ENCODE measurements around the gene DOC2A. TPM values are rescaled to one million over a fixed set of nuclear protein-coding genes. Genes with fewer than 3 reads are reported as not detected.

DOC2A gene
- total and polyA plus RNA-seq, 9 of the 15 experiments (the other 6 are each of a cell fraction or from before 2014, with no cell fraction given), result 0.03 to 0.38 (median 0.28) TPM; not detected in 1

DNA sequence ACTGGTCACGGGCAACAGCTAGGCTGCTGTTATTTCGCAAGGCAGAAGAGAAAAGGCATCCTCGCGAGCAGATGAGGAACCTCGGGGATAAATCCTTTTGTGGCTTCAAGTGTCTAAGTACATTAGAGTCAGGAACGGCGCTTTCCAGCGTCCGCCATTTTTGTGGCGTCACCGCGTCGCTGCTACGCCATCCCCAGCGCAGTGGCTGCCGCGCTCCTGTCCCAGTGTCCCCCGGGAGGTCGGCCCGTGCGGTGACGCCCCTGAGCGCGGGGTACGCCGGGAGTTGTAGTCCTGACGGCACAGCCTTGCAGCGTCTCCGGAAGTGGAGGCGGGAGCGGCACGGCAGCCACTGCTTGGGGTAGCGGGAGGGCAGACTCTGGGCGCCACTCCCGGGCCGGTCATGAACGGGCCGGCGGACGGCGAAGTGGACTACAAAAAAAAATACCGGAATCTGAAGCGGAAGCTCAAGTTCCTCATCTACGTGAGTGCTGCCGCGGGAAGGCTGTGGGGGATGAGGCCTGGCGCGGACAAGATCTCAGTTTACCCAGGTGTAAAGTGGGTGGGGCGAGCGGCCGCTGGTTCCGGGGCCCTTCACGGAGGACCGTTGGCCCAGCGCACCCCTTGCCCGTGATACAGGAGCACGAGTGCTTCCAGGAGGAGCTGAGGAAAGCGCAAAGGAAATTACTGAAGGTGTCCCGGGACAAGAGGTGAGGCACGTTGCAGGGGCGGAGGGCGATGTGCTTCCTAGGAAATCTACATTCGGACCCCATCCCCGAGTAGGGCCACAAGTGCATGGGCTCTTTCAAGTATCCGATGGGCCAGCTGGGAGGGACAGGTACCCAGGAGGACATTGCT lies 14.7 kb downstream of the DOC2A start, which contains the start of gene INO80E (continued):
- TF ChIP-seq USF1 (CRISPR knock-in tag; IDR thresholded peaks at IDR 0.05) (peak; percentile 53; the same call in 1 of the 2 replicates), ARID1B (IDR thresholded peaks at IDR 0.05) (no peak), ZC3H11A (IDR thresholded peaks at IDR 0.05; ENCODE audit: low read depth, low read length) (no peak), ZNF175 (CRISPR knock-in tag; IDR thresholded peaks at IDR 0.05; ENCODE audit: low read depth) (peak; percentile 63; the same call in 1 of the 2 replicates), ZNF444 (CRISPR knock-in tag; IDR thresholded peaks at IDR 0.05) (no peak), ZBTB9 (CRISPR knock-in tag; IDR thresholded peaks at IDR 0.05) (no peak), KLF10 (CRISPR knock-in tag; IDR thresholded peaks at IDR 0.05) (no peak), TCF7L2 (IDR thresholded peaks at IDR 0.05; ENCODE audit: low read depth, low read length) (no peak), SMAD1 (IDR thresholded peaks at IDR 0.05; ENCODE audit: low read depth, low read length, partially characterized antibody) (no peak), ZFP1 (CRISPR knock-in tag; IDR thresholded peaks at IDR 0.05) (no peak), GATAD2A (IDR thresholded peaks at IDR 0.05) (no peak), E2F5 (CRISPR knock-in tag; IDR thresholded peaks at IDR 0.05) (no peak), RBFOX2 (IDR thresholded peaks at IDR 0.05; ENCODE audit: low read depth, low read length) (peak; percentile 89), ZFX (CRISPR knock-in tag; IDR thresholded peaks at IDR 0.05) (peak; percentile 69), ZBTB34 (CRISPR knock-in tag; IDR thresholded peaks at IDR 0.05) (no peak), TAF15 (IDR thresholded peaks at IDR 0.05; ENCODE audit: low read depth, low read length) (no peak)
- TF ChIP-seq, protein P1, sequence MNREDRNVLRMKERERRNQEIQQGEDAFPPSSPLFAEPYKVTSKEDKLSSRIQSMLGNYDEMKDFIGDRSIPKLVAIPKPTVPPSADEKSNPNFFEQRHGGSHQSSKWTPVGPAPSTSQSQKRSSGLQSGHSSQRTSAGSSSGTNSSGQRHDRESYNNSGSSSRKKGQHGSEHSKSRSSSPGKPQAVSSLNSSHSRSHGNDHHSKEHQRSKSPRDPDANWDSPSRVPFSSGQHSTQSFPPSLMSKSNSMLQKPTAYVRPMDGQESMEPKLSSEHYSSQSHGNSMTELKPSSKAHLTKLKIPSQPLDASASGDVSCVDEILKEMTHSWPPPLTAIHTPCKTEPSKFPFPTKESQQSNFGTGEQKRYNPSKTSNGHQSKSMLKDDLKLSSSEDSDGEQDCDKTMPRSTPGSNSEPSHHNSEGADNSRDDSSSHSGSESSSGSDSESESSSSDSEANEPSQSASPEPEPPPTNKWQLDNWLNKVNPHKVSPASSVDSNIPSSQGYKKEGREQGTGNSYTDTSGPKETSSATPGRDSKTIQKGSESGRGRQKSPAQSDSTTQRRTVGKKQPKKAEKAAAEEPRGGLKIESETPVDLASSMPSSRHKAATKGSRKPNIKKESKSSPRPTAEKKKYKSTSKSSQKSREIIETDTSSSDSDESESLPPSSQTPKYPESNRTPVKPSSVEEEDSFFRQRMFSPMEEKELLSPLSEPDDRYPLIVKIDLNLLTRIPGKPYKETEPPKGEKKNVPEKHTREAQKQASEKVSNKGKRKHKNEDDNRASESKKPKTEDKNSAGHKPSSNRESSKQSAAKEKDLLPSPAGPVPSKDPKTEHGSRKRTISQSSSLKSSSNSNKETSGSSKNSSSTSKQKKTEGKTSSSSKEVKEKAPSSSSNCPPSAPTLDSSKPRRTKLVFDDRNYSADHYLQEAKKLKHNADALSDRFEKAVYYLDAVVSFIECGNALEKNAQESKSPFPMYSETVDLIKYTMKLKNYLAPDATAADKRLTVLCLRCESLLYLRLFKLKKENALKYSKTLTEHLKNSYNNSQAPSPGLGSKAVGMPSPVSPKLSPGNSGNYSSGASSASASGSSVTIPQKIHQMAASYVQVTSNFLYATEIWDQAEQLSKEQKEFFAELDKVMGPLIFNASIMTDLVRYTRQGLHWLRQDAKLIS (CRISPR knock-in tag; IDR thresholded peaks at IDR 0.05), result peak; percentile 84; the same call in 1 of the 2 replicates
- TF ChIP-seq, protein P2, sequence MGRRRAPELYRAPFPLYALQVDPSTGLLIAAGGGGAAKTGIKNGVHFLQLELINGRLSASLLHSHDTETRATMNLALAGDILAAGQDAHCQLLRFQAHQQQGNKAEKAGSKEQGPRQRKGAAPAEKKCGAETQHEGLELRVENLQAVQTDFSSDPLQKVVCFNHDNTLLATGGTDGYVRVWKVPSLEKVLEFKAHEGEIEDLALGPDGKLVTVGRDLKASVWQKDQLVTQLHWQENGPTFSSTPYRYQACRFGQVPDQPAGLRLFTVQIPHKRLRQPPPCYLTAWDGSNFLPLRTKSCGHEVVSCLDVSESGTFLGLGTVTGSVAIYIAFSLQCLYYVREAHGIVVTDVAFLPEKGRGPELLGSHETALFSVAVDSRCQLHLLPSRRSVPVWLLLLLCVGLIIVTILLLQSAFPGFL (CRISPR knock-in tag; IDR thresholded peaks at IDR 0.05), result no peak
